Stimulated activated CD4-positive, alpha-beta T cell treated with anti-CD3 and anti-CD28 coated beads, Interleukin-15, amount 100 ng/mL, for 1 hour (primary cell): ENCODE measurements around the gene PAPPA.

Experiments
- DNase-seq, 2 donors: peaks; one replicate each; pipeline ENCODE4 v3.0.0-alpha.2; 2020; ENCODE audit warnings: low read depth in 1 of 2, low spot score in 1 of 2

Gene PAPPA

GRCh38 chr9:116337015-116337414 lies 183.4 kb downstream of the PAPPA start:
- no peak for DNase-seq

GRCh38 chr9:116340270-116340669 lies 186.7 kb downstream of the PAPPA start:
- DNase-seq = no peak

- DNase-seq = no peak
These were observed 188.5 kb downstream of the PAPPA start for GRCh38 chr9:116342061-116342460.

GRCh38 chr9:116342941-116343340 lies 189.3 kb downstream of the PAPPA start:
- no peak for DNase-seq

- DNase-seq = no peak
These were observed 190.8 kb downstream of the PAPPA start for GRCh38 chr9:116344416-116344815.

GRCh38 chr9:116345393-116345792 lies 191.8 kb downstream of the PAPPA start:
- DNase-seq = no peak

GRCh38 chr9:116345817-116346216 lies 192.2 kb downstream of the PAPPA start:
- DNase-seq = no peak

GRCh38 chr9:116349684-116350083 lies 196.1 kb downstream of the PAPPA start:
- no peak for DNase-seq

GRCh38 chr9:116350213-116350612 lies 196.6 kb downstream of the PAPPA start:
- no peak for DNase-seq

GRCh38 chr9:116352958-116353357 lies 199.4 kb downstream of the PAPPA start:
- no peak for DNase-seq

GRCh38 chr9:116355153-116355921 lies 201.7 kb downstream of the PAPPA start:
- DNase-seq = no peak

GRCh38 chr9:116358251-116358650 lies 204.7 kb downstream of the PAPPA start:
- no peak for DNase-seq

- DNase-seq = no peak
These were observed 206.4 kb downstream of the PAPPA start for GRCh38 chr9:116360016-116360415.

- no peak for DNase-seq
These were observed 207.4 kb downstream of the PAPPA start for GRCh38 chr9:116360989-116361388.

GRCh38 chr9:116361547-116361946 lies 208.0 kb downstream of the PAPPA start:
- DNase-seq = no peak

GRCh38 chr9:116362493-116362892 lies 208.9 kb downstream of the PAPPA start:
- DNase-seq = no peak

GRCh38 chr9:116365056-116365471 lies 211.5 kb downstream of the PAPPA start:
- no peak for DNase-seq

GRCh38 chr9:116366241-116366640 lies 212.7 kb downstream of the PAPPA start:
- no peak for DNase-seq

- no peak for DNase-seq
These were observed 215.1 kb downstream of the PAPPA start for GRCh38 chr9:116368680-116369079.

GRCh38 chr9:116369706-116370105 lies 216.1 kb downstream of the PAPPA start:
- DNase-seq = no peak

GRCh38 chr9:116370556-116370955 lies 217.0 kb downstream of the PAPPA start:
- no peak for DNase-seq

GRCh38 chr9:116372081-116372673 lies 218.6 kb downstream of the PAPPA start:
- DNase-seq = no peak

- DNase-seq = no peak
These were observed 219.2 kb downstream of the PAPPA start for GRCh38 chr9:116372786-116373185.
